SU-DHL-6 (cell line): Measurements from ENCODE around the gene TIMP3.

Source experiments
- H2AFZ ChIP-seq: fragments of 200-600 bp; sonication (generic); 2 replicates; pipeline ENCODE4 v1.6.1; 2014; ENCODE audit warnings: low read depth, mild to moderate bottlenecking, moderate library complexity, mixed read lengths, antibody characterized with exemption, low read length; ENCODE audit not compliant: severe bottlenecking
- H3F3A ChIP-seq: fragments of 200-600 bp; shearing (Covaris generic); 2 replicates; pipeline ENCODE4 v1.6.0; 2016; ENCODE audit warnings: antibody characterized with exemption, mild to moderate bottlenecking; ENCODE audit not compliant: insufficient read depth
- H3K27ac ChIP-seq: fragments of 200-600 bp; sonication (generic); 2 replicates; pipeline ENCODE4 v1.5.1; 2016; ENCODE audit warnings: low read depth, mild to moderate bottlenecking, low read length, moderate library complexity, mixed read lengths
- H3K27me3 ChIP-seq: fragments of 200-600 bp; sonication (generic), shearing (Covaris generic); 2 replicates; pipeline ENCODE4 v1.6.0; 2014; ENCODE audit warnings: mild to moderate bottlenecking, low read length
- H3K36me3 ChIP-seq: fragments of 200-600 bp; sonication (generic); 2 replicates; pipeline ENCODE4 v1.6.1; 2014; ENCODE audit warnings: mild to moderate bottlenecking, low read length, mixed read lengths
- H3K4me2 ChIP-seq: fragments of 300-600, 200-600 bp; shearing (Covaris generic), sonication (generic); 2 replicates; pipeline ENCODE4 v1.6.0; 2014; ENCODE audit warnings: low read length, low read depth, mild to moderate bottlenecking; ENCODE audit not compliant: poor library complexity, severe bottlenecking
- H3K4me3 ChIP-seq: fragments of 200-600 bp; sonication (generic); 2 replicates; pipeline ENCODE4 v1.5.1; 2014; ENCODE audit warnings: antibody characterized with exemption, low read length, mild to moderate bottlenecking, mixed read lengths; ENCODE audit not compliant: insufficient read depth, poor library complexity, severe bottlenecking
- H3K79me2 ChIP-seq: fragments of 200-600 bp; sonication (generic); 2 replicates; pipeline ENCODE4 v1.6.1; 2014; ENCODE audit warnings: mild to moderate bottlenecking, low read length, moderate library complexity; ENCODE audit not compliant: insufficient read depth
- H3K9ac ChIP-seq: fragments of 200-600 bp; sonication (generic); 2 replicates; pipeline ENCODE4 v1.7.0; 2014; ENCODE audit warnings: mild to moderate bottlenecking, low read length
- H3K9me2 ChIP-seq: fragments of 200-600 bp; sonication (generic); replicated peaks from 2 replicates; pipeline ENCODE4 v1.6.1; 2014; ENCODE audit warnings: low read length; ENCODE audit not compliant: insufficient read depth
- H3K9me3 ChIP-seq: fragments of 200-600 bp; sonication (generic); 2 replicates; pipeline ENCODE4 v1.6.1; 2014; ENCODE audit warnings: low read length, mixed read lengths; ENCODE audit not compliant: insufficient read depth
- H4K20me1 ChIP-seq: fragments of 200-600 bp; sonication (generic); 2 replicates; pipeline ENCODE4 v1.6.1; 2014; ENCODE audit warnings: low read depth, mild to moderate bottlenecking, antibody characterized with exemption, low read length, moderate library complexity, mixed read lengths
- EZH2phosphoT487 ChIP-seq: fragments of 200-600 bp; sonication (generic), shearing (Covaris generic); conservative IDR thresholded peaks from 2 replicates; pipeline ENCODE4 v1.6.1; 2018; ENCODE audit warnings: mild to moderate bottlenecking, antibody characterized with exemption, low read length, moderate library complexity, mixed read lengths
- TF ChIP-seq, protein P1 (sequence below): fragments of 200-600 bp; sonication (generic); IDR thresholded peaks from one replicate; pipeline ENCODE4 v1.5.1; 2017; ENCODE audit warnings: antibody characterized with exemption, mild to moderate bottlenecking, low read length, moderate library complexity; ENCODE audit not compliant: insufficient read depth, poor library complexity, severe bottlenecking

Gene TIMP3

DNA sequence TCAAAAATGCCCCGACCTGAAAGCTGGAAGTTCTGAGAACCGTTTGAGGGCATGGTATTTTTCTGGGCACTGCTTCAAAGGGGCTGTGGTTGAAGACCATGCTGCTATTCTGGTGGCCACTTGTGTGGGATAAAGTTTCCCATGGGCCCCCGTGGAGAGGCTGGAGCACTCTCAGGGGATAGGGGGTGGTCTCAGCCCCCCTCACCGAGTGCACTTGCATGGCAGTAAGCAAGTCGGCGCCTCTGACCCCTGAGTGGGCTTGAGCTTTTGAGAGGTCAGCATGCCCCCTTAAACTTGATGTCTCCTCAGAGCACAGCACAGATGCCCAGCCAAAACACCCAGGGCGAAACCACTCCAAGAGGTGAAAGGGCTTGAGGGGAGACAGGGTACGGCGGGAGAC is 35.6 kb downstream of the TIMP3 start:
- Histone ChIP-seq H3K27ac (no peak overlapping the region), H3F3A (no peaks in the 10 kb centered on the region), H2AFZ (no peak overlapping the region), H3K9ac (no peak overlapping the region), H3K36me3 (no peaks in the 10 kb centered on the region), H3K27me3 (no peaks in the 10 kb centered on the region), H3K79me2 (no peaks in the 10 kb centered on the region), H3K9me3 (no peaks in the 10 kb centered on the region), H3K4me3 (no peak overlapping the region), H4K20me1 (no peaks in the 10 kb centered on the region), H3K9me2 (no peaks in the 10 kb centered on the region), H3K4me2 (no peak overlapping the region)
- no peak for TF ChIP-seq EZH2phosphoT487
- TF ChIP-seq, protein P1, sequence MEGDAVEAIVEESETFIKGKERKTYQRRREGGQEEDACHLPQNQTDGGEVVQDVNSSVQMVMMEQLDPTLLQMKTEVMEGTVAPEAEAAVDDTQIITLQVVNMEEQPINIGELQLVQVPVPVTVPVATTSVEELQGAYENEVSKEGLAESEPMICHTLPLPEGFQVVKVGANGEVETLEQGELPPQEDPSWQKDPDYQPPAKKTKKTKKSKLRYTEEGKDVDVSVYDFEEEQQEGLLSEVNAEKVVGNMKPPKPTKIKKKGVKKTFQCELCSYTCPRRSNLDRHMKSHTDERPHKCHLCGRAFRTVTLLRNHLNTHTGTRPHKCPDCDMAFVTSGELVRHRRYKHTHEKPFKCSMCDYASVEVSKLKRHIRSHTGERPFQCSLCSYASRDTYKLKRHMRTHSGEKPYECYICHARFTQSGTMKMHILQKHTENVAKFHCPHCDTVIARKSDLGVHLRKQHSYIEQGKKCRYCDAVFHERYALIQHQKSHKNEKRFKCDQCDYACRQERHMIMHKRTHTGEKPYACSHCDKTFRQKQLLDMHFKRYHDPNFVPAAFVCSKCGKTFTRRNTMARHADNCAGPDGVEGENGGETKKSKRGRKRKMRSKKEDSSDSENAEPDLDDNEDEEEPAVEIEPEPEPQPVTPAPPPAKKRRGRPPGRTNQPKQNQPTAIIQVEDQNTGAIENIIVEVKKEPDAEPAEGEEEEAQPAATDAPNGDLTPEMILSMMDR: no peak

DNA sequence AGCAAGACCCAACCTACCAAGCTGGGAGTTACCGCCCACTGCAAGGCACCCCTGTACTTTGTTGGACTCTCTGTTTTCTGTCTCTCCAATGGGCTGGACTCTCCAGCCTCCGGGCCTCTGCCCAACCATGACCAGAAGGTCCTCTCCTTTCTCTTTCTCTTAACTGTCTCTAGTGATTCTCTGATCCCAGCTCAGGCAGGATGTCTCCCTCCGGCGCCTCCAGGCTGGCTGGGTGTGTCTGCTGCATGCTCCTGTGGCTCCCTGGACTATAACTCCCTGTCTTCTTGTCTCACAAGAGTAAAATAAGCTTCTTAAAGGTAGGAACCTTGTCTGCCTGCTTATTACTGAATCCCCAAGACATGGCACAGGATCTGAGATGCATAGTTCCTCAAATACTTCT is 36.3 kb downstream of the TIMP3 start:
- Histone ChIP-seq H3K9me2 (no peaks in the 10 kb centered on the region), H3K79me2 (no peaks in the 10 kb centered on the region), H3K27me3 (no peaks in the 10 kb centered on the region), H2AFZ (no peak overlapping the region), H3K9ac (no peak overlapping the region), H3K4me2 (no peak overlapping the region), H3K36me3 (no peaks in the 10 kb centered on the region), H3K9me3 (no peaks in the 10 kb centered on the region), H3K4me3 (no peak overlapping the region), H4K20me1 (no peaks in the 10 kb centered on the region), H3K27ac (no peak overlapping the region), H3F3A (no peaks in the 10 kb centered on the region)
- TF ChIP-seq EZH2phosphoT487: no peak
- TF ChIP-seq, protein P1: no peak

DNA sequence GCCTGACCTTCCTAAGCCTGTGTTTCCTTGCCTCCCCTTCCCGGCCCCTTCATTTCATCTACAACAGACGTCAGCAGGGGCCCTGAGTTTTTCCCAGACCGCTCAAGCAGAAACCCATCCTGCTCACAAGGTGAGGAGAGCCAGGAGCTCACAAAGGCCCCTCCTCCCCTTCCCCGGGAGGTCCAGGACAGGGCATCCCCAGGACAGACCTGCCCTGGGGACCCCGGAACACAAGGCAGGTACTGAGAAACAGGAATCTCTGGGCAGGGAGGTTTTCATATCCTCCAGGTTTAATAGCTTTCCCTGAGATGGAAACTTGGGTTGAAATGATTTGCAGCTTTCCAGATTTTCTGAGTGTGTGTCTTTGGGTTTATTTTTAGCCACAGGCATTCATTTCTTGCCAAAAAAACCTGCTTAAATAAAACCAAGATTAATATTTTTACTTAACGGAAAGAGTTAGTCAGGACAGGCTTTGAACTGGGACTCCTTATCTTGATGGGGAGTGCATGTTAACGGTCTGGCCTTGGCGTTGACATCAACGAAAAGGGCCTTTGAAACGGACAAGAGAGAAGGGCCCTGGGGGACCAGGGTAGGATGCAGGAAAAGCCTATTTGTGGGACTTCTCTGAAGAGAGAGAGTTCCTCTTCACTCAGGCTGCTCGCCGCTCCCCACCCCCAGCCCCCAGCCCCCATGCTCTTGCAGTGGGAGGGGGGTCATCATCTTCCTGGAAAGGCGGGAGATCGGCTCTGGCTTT is 38.5 kb downstream of the TIMP3 start:
- Histone ChIP-seq H3K27ac (no peak overlapping the region), H3K79me2 (no peaks in the 10 kb centered on the region), H3F3A (no peaks in the 10 kb centered on the region), H3K9ac (no peak overlapping the region), H3K9me3 (no peaks in the 10 kb centered on the region), H3K36me3 (no peaks in the 10 kb centered on the region), H2AFZ (no peak overlapping the region), H3K27me3 (no peaks in the 10 kb centered on the region), H4K20me1 (no peaks in the 10 kb centered on the region), H3K4me3 (no peak overlapping the region), H3K9me2 (no peaks in the 10 kb centered on the region), H3K4me2 (no peak overlapping the region)
- TF ChIP-seq, protein P1: no peak
- no peak for TF ChIP-seq EZH2phosphoT487
